Adrenal gland (tissue), 12 donors: ENCODE data around the gene FAM53B. TPM values are rescaled to one million over a fixed set of nuclear protein-coding genes. Genes with fewer than 3 reads are reported as not detected.

Experiments used
- DNase-seq, 7 donors: peaks; one replicate each; pipeline ENCODE4 v3.0.0-alpha.2; 2019 to 2020
- H3K27ac ChIP-seq, 5 donors: fragments of 200-600 bp; sonication (generic) in 4 of 5; 1 replicate in 3 of 5; 2 replicates in 2 of 5; pipeline versions ENCODE4 v1.5.1 to v1.8.0; 2016 to 2020; ENCODE audit warnings: mild to moderate bottlenecking in 1 of 5
- H3K27me3 ChIP-seq: fragments of 200-600 bp; 2 replicates; pipeline ENCODE4 v1.8.0; 2021
- H3K36me3 ChIP-seq, 2 donors: fragments of 200-600 bp; replicated peaks in 1 of 2; 1 replicate in 1 of 2; 2 replicates in 1 of 2; pipeline versions ENCODE4 v1.5.1 to v1.8.0; 2018 to 2022
- H3K4me1 ChIP-seq, 2 donors: fragments of 200-600 bp; replicated peaks in 1 of 2; 1 replicate in 1 of 2; 2 replicates in 1 of 2; pipeline versions ENCODE4 v1.5.1 to v1.8.0; 2018 to 2021
- H3K4me3 ChIP-seq, 4 donors: fragments of 200-600 bp; sonication (generic) in 3 of 4; one replicate each; pipeline ENCODE4 v1.5.1; 2016 to 2018
- H3K9me3 ChIP-seq, 3 donors: fragments of 200-600 bp; sonication (generic) in 1 of 3; replicated peaks in 1 of 3; 1 replicate in 2 of 3; 2 replicates in 1 of 3; pipeline versions ENCODE4 v1.5.1 to v1.8.0; 2016 to 2021
- CTCF ChIP-seq, 6 experiments: fragments of 450-650 bp in 4 of 6; fragments of 200-600 bp in 2 of 6; sonication (generic) in 1 of 6; IDR thresholded peaks; 1 replicate in 5 of 6; 2 replicates in 1 of 6; pipeline versions ENCODE4 v1.5.1 to v1.8.0; 2016 to 2021; ENCODE audit warnings: antibody characterized with exemption in 6 of 6, mild to moderate bottlenecking in 2 of 6, moderate library complexity in 1 of 6
- POLR2A ChIP-seq, 2 donors: fragments of 450-650 bp; IDR thresholded peaks; one replicate each; pipeline ENCODE4 v1.6.1; 2017; ENCODE audit warnings: antibody characterized with exemption in 2 of 2, mild to moderate bottlenecking in 2 of 2, moderate library complexity in 1 of 2
- WGBS, 4 donors: extraction: QIAGEN DNeasy Blood & Tissue Kit in 2 of 4; methylation state at CpG; one replicate each; pipeline versions ENCODE4 v1.1.5 to v1.1.7; 2013 to 2017; 5-methylcytosine and 5-hydroxymethylcytosine counted together
- intact Hi-C, 2 donors: fragments of 100-400 bp; cut with DNase I; formaldehyde crosslinking; loops; one replicate each; pipeline versions ENCODE4 v1.14.1 to v1.15.0; 2022 to 2023
- polyA plus RNA-seq, 3 donors: library from polyadenylated mRNA; stranded (reverse); fragments of 200-250 nt in 2 of 3; fragments of 350-450 nt in 1 of 3; fragmentation: Illumina TruSeq in 1 of 3; extraction: RNeasy Lipid Tissue Mini Kit (QIAGEN cat#74804) in 1 of 3; gene quantifications; one replicate each; pipeline ENCODE4 v1.2.3, GENCODE V29; 2013 to 2014
- total RNA-seq, 9 donors: library from RNA; depleted of rRNA in 4 of 9; stranded (reverse); fragments of >200 nt in 4 of 9; fragments of 120-200 nt in 1 of 9; fragmentation: NEBNext Ultra II Directional in 1 of 9; extraction: Animal tissue kit (Norgen Biotek cat#: 25700) in 1 of 9; gene quantifications; one replicate each; pipeline versions ENCODE4 v1.1.0 to v1.2.4, GENCODE V29; 2013 to 2023
- donor health status: healthy with polysubstance abuse.
- donor health status: Bipolar disorder and iron deficiency.
- donor health status: DM: yes; HTN: yes; CAD: no.
- donor health status: DM: no; HTN: no; CAD: no.
- donor health status: DM: no; HTN: no; CAD: no.
- donor health status: DM: yes; HTN: yes; CAD: no.

FAM53B gene
- total and polyA plus RNA-seq, 12 donors, result 15.1 to 90.9 (median 65.5) TPM

GRCh38 chr10:124597846-124598165, 146.4 kb downstream of the FAM53B start:
- peak in 1 of 7 donors; percentile 9 for DNase-seq

GRCh38 chr10:124596962-124597845, 147.0 kb downstream of the FAM53B start:
- no peaks in the 10 kb centered on the region for H3K9me3 ChIP-seq
- no peak overlapping the region for H3K27ac ChIP-seq
- TF ChIP-seq POLR2A (IDR thresholded peaks at IDR 0.05), result no peak
- TF ChIP-seq CTCF (IDR thresholded peaks at IDR 0.05), result no peak
- WGBS, 4 donors, result 87 to 91% (median 88%) methylated on average over 14 to 21 of the region's 21 CpGs
- peak in 1 of 7 donors; percentile 9 for DNase-seq
- H3K4me3 ChIP-seq, result no peak overlapping the region
- H3K36me3 ChIP-seq, result no peaks in the 10 kb centered on the region
- intact Hi-C loops, result no loop called here
- H3K27me3 ChIP-seq, result no peaks in the 10 kb centered on the region
- no peaks in the 10 kb centered on the region for H3K4me1 ChIP-seq

More at GRCh38 chr10:124597846-124598165, 146.4 kb downstream of the FAM53B start:
- no peak for TF ChIP-seq CTCF (IDR thresholded peaks at IDR 0.05)
- TF ChIP-seq POLR2A (IDR thresholded peaks at IDR 0.05), result no peak
- intact Hi-C loops, result no loop called here
- 90 to 97% (median 94%) methylated on average over 6 to 10 of the region's 10 CpGs for WGBS, 4 donors
- H3K9me3 ChIP-seq, result no peaks in the 10 kb centered on the region
- H3K4me3 ChIP-seq, result no peak overlapping the region
- no peak overlapping the region for H3K27ac ChIP-seq
- H3K36me3 ChIP-seq, result no peaks in the 10 kb centered on the region
- no peaks in the 10 kb centered on the region for H3K4me1 ChIP-seq
- H3K27me3 ChIP-seq, result no peaks in the 10 kb centered on the region

- Histone ChIP-seq H3K9me3 (no peaks in the 10 kb centered on the region), H3K27ac (no peak overlapping the region), H3K4me1 (no peaks in the 10 kb centered on the region), H3K4me3 (no peak overlapping the region), H3K36me3 (no peaks in the 10 kb centered on the region), H3K27me3 (no peaks in the 10 kb centered on the region)
- 85 to 96% (median 90%) methylated on average over 14 to 18 of the region's 18 CpGs for WGBS, 4 donors
- DNase-seq, result peak in 1 of 7 donors; percentile 10
- TF ChIP-seq POLR2A (IDR thresholded peaks at IDR 0.05) (no peak), CTCF (IDR thresholded peaks at IDR 0.05) (no peak)
- intact Hi-C loops, result no loop called here
These were observed 147.9 kb downstream of the FAM53B start for GRCh38 chr10:124596116-124596785.

GRCh38 chr10:124595143-124595883, 148.9 kb downstream of the FAM53B start:
- Histone ChIP-seq H3K9me3 (no peaks in the 10 kb centered on the region), H3K27ac (no peak overlapping the region), H3K4me3 (no peak overlapping the region), H3K36me3 (no peaks in the 10 kb centered on the region), H3K4me1 (no peaks in the 10 kb centered on the region), H3K27me3 (no peaks in the 10 kb centered on the region)
- peak in 2 of 7 donors; percentile 2 to 8 for DNase-seq
- WGBS, 4 donors, result 94 to 96% (median 95%) methylated on average over 5 to 9 of the region's 9 CpGs
- no peak for TF ChIP-seq POLR2A (IDR thresholded peaks at IDR 0.05)
- no peak for TF ChIP-seq CTCF (IDR thresholded peaks at IDR 0.05)
- intact Hi-C loops, result no loop called here
